Trophoblast cell (in vitro differentiated cells and primary cell): ENCODE data around the gene STK33.
A peak's percentile ranks its signal among the peaks of the same experiment; 100 is the strongest.

Source experiments
- DNase-seq, 2 donors: peaks; one replicate each; pipeline ENCODE4 v3.0.0-alpha.2; 2016
- H2AFZ ChIP-seq: 2 replicates; pipeline ENCODE4 v1.6.1; 2013; ENCODE audit warnings: low read length, moderate library complexity, mild to moderate bottlenecking; ENCODE audit not compliant: insufficient read depth, poor library complexity
- H2AK5ac ChIP-seq: 2 replicates; pipeline ENCODE4 v1.6.1; 2013; ENCODE audit warnings: mild to moderate bottlenecking, low read length
- H2BK120ac ChIP-seq: 2 replicates; pipeline ENCODE4 v1.6.1; 2013; ENCODE audit warnings: low read length, mild to moderate bottlenecking, moderate library complexity; ENCODE audit not compliant: insufficient read depth, poor library complexity
- H2BK12ac ChIP-seq: 2 replicates; pipeline ENCODE4 v1.6.1; 2013; ENCODE audit warnings: mild to moderate bottlenecking, low read length, moderate library complexity
- H2BK5ac ChIP-seq: 2 replicates; pipeline ENCODE4 v1.6.1; 2013; ENCODE audit warnings: low read length, low read depth, moderate library complexity, mild to moderate bottlenecking; ENCODE audit not compliant: poor library complexity
- H3K14ac ChIP-seq: 2 replicates; pipeline ENCODE4 v1.6.1; 2013; ENCODE audit warnings: mild to moderate bottlenecking, low read length
- H3K18ac ChIP-seq: 2 replicates; pipeline ENCODE4 v1.6.1; 2013; ENCODE audit warnings: mild to moderate bottlenecking, low read length
- H3K23ac ChIP-seq: 2 replicates; pipeline ENCODE4 v1.6.1; 2013; ENCODE audit warnings: low read length
- H3K27ac ChIP-seq: 2 replicates; pipeline ENCODE4 v1.5.1; 2013; ENCODE audit warnings: low read depth, mild to moderate bottlenecking, inconsistent platforms, low read length, moderate library complexity
- H3K27me3 ChIP-seq: 2 replicates; pipeline ENCODE4 v1.6.1; 2013; ENCODE audit warnings: inconsistent platforms, mild to moderate bottlenecking, low read length, moderate library complexity; ENCODE audit not compliant: insufficient read depth
- H3K36me3 ChIP-seq, 2 experiments: 1 replicate in 1 of 2; 2 replicates in 1 of 2; pipeline ENCODE4 v1.6.1; 2013; ENCODE audit warnings: low read length in 2 of 2, mild to moderate bottlenecking in 2 of 2, moderate library complexity in 1 of 2; ENCODE audit not compliant: insufficient read depth in 2 of 2, control insufficient read depth in 1 of 2
- H3K4ac ChIP-seq: 2 replicates; pipeline ENCODE4 v1.6.1; 2013; ENCODE audit warnings: low read depth, mild to moderate bottlenecking, low read length, moderate library complexity
- H3K4me1 ChIP-seq, 2 experiments: 1 replicate in 1 of 2; 2 replicates in 1 of 2; pipeline ENCODE4 v1.6.1; 2013; ENCODE audit warnings: low read length in 2 of 2, mild to moderate bottlenecking in 2 of 2, moderate library complexity in 1 of 2; ENCODE audit not compliant: insufficient read depth in 2 of 2, control insufficient read depth in 1 of 2
- H3K4me2 ChIP-seq: 2 replicates; pipeline ENCODE4 v1.6.1; 2013; ENCODE audit warnings: inconsistent platforms, mild to moderate bottlenecking, low read length, moderate library complexity
- H3K4me3 ChIP-seq: 2 replicates; pipeline ENCODE4 v1.5.1; 2013; ENCODE audit warnings: mild to moderate bottlenecking, low read depth, low read length, inconsistent platforms
- H3K79me1 ChIP-seq: one replicate; pipeline ENCODE4 v1.6.1; 2013; ENCODE audit warnings: low read length
- H3K79me2 ChIP-seq: 2 replicates; pipeline ENCODE4 v1.6.1; 2013; ENCODE audit warnings: low read length, mild to moderate bottlenecking; ENCODE audit not compliant: control insufficient read depth, insufficient read depth, poor library complexity
- H3K9ac ChIP-seq: 2 replicates; pipeline ENCODE4 v1.6.1; 2013; ENCODE audit warnings: mild to moderate bottlenecking, low read length
- H3K9me3 ChIP-seq: 2 replicates; pipeline ENCODE4 v1.6.1; 2013; ENCODE audit warnings: low read depth, mild to moderate bottlenecking, control low read depth, inconsistent platforms, low read length; ENCODE audit not compliant: insufficient read depth
- H4K12ac ChIP-seq: 2 replicates; pipeline ENCODE4 v1.6.1; 2013; ENCODE audit warnings: low read depth, mild to moderate bottlenecking, low read length, moderate library complexity
- H4K8ac ChIP-seq: 2 replicates; pipeline ENCODE4 v1.6.1; 2013; ENCODE audit warnings: low read depth, mild to moderate bottlenecking, low read length, moderate library complexity
- H4K91ac ChIP-seq: one replicate; pipeline ENCODE4 v1.6.1; 2013; ENCODE audit warnings: low read depth, mild to moderate bottlenecking, low read length, moderate library complexity
- WGBS: extraction: QIAGEN DNeasy Blood & Tissue Kit; methylation state at CpG from one replicate; pipeline ENCODE4 v1.1.7; 2013; ENCODE audit warnings: missing lambda C conversion rate; ENCODE audit not compliant: insufficient read length, insufficient coverage; ENCODE audit errors: extremely low coverage; 5-methylcytosine and 5-hydroxymethylcytosine counted together

Gene STK33

GRCh38 chr11:8386134-8386864 is 207.7 kb downstream of the STK33 start:
- Histone ChIP-seq H2AK5ac (no peak overlapping the region), H2BK12ac (no peak overlapping the region), H3K18ac (no peak overlapping the region), H3K27me3 (no peaks in the 10 kb centered on the region), H3K14ac (no peak overlapping the region), H3K4me2 (no peak overlapping the region), H2BK5ac (no peak overlapping the region), H3K9ac (no peak overlapping the region), H3K27ac (no peak overlapping the region), H4K91ac (no peak overlapping the region), H4K12ac (no peak overlapping the region), H3K4me1 (peaks cover 22 to 25% of the 10 kb centered on the region in 2 experiments), H3K4ac (no peak overlapping the region), H3K23ac (no peak overlapping the region), H4K8ac (no peak overlapping the region), H2BK120ac (no peak overlapping the region), H3K79me1 (peaks cover 8% of the 10 kb centered on the region), H2AFZ (no peak overlapping the region), H3K79me2 (no peaks in the 10 kb centered on the region), H3K4me3 (no peak overlapping the region), H3K36me3 (no peaks in the 10 kb centered on the region), H3K9me3 (peaks cover 1% of the 10 kb centered on the region)
- DNase-seq, result no peak
- WGBS, result no CpG with 5 or more reads among the region's 12 CpGs

GRCh38 chr11:8384199-8384821 is 209.7 kb downstream of the STK33 start:
- H3K79me1 ChIP-seq, result peaks cover 8% of the 10 kb centered on the region
- no peak overlapping the region for H4K12ac ChIP-seq
- no peak overlapping the region for H2BK12ac ChIP-seq
- H4K8ac ChIP-seq, result no peak overlapping the region
- WGBS, result no CpG with 5 or more reads among the region's 19 CpGs
- peak in 1 of 2 donors; percentile 45 for DNase-seq
- no peak overlapping the region for H2AK5ac ChIP-seq
- H3K18ac ChIP-seq, result no peak overlapping the region
- H3K27ac ChIP-seq, result no peak overlapping the region
- H3K9me3 ChIP-seq, result peaks cover 1% of the 10 kb centered on the region
- H4K91ac ChIP-seq, result no peak overlapping the region
- no peak overlapping the region for H3K4ac ChIP-seq
- no peak overlapping the region for H3K23ac ChIP-seq
- H3K79me2 ChIP-seq, result no peaks in the 10 kb centered on the region
- no peak overlapping the region for H3K4me3 ChIP-seq
- H3K9ac ChIP-seq, result no peak overlapping the region
- H2AFZ ChIP-seq, result no peak overlapping the region
- H3K4me2 ChIP-seq, result no peak overlapping the region
- H3K14ac ChIP-seq, result no peak overlapping the region
- no peaks in the 10 kb centered on the region for H3K27me3 ChIP-seq
- peak overlapping the region; percentile 38 for H2BK5ac ChIP-seq
- H2BK120ac ChIP-seq, result no peak overlapping the region
- H3K4me1 ChIP-seq, result peaks cover 22 to 25% of the 10 kb centered on the region in 2 experiments
- no peaks in the 10 kb centered on the region for H3K36me3 ChIP-seq

- Histone ChIP-seq H3K4me3 (no peak overlapping the region), H4K91ac (peak overlapping the region; percentile 2), H2BK12ac (peak overlapping the region; percentile 3), H3K4ac (no peak overlapping the region), H3K23ac (no peak overlapping the region), H3K79me1 (peaks cover 8% of the 10 kb centered on the region), H3K79me2 (no peaks in the 10 kb centered on the region), H3K27me3 (no peaks in the 10 kb centered on the region), H3K18ac (no peak overlapping the region), H3K36me3 (no peaks in the 10 kb centered on the region), H4K8ac (no peak overlapping the region), H4K12ac (no peak overlapping the region), H2AFZ (no peak overlapping the region), H2BK120ac (no peak overlapping the region), H3K14ac (no peak overlapping the region), H3K27ac (no peak overlapping the region), H2BK5ac (no peak overlapping the region), H3K4me2 (no peak overlapping the region), H3K9me3 (peaks cover 1% of the 10 kb centered on the region), H3K4me1 (peaks cover 19 to 25% of the 10 kb centered on the region in 2 experiments), H2AK5ac (no peak overlapping the region), H3K9ac (no peak overlapping the region)
- no peak for DNase-seq
- no CpG with 5 or more reads among the region's 3 CpGs for WGBS
These were observed 210.4 kb downstream of the STK33 start for GRCh38 chr11:8383627-8384026.

- Histone ChIP-seq H3K4me3 (no peak overlapping the region), H3K79me1 (peaks cover 8% of the 10 kb centered on the region), H3K18ac (no peak overlapping the region), H3K4me1 (peaks cover 19 to 25% of the 10 kb centered on the region in 2 experiments), H3K79me2 (no peaks in the 10 kb centered on the region), H2BK120ac (no peak overlapping the region), H3K27me3 (no peaks in the 10 kb centered on the region), H4K91ac (no peak overlapping the region), H3K4ac (no peak overlapping the region), H2BK5ac (no peak overlapping the region), H3K36me3 (no peaks in the 10 kb centered on the region), H2BK12ac (peak overlapping the region; percentile 46), H3K9ac (no peak overlapping the region), H4K8ac (no peak overlapping the region), H3K23ac (no peak overlapping the region), H3K27ac (no peak overlapping the region), H2AK5ac (no peak overlapping the region), H3K14ac (no peak overlapping the region), H4K12ac (no peak overlapping the region), H3K4me2 (no peak overlapping the region), H3K9me3 (peaks cover 1% of the 10 kb centered on the region), H2AFZ (no peak overlapping the region)
- DNase-seq, result no peak
- WGBS, result no CpG with 5 or more reads among the region's 1 CpG
These were observed 210.8 kb downstream of the STK33 start for GRCh38 chr11:8383227-8383626.
